Naive thymus-derived CD8-positive, alpha-beta T cell (primary cell): ENCODE results near the gene RNASE12. TPM values are rescaled to one million over a fixed set of nuclear protein-coding genes. Genes with fewer than 3 reads are reported as not detected.
A peak's percentile ranks its signal among the peaks of the same experiment; 100 is the strongest.

Source experiments
- ATAC-seq, 2 donors: fragments of 150-1000 bp; cut with Tn5 transposase in 1 of 2; sonication (Bioruptor Pico), chemical (Tn5 transposase) in 1 of 2; 1 replicate in 1 of 2; 2 replicates in 1 of 2; pipeline ENCODE4 v1.10.0; 2021; ENCODE audit warnings: mild to moderate bottlenecking in 2 of 2, moderate library complexity in 2 of 2
- POLR2A ChIA-PET: fragments of 350-600 bp; sonication (Branson Sonifier 250); formaldehyde crosslinking; loops from one replicate; lab custom pipeline; 2021; ENCODE audit warnings: antibody characterized with exemption; lab: Charles Lee
- DNase-seq, 10 donors: peaks; one replicate each; pipeline versions ENCODE4 v3.0.0 to v3.0.0-alpha.2; 2020 to 2022
- H3K27ac Mint-ChIP-seq, 10 donors: one replicate each; pipeline ENCODE4 v1.8.0; 2020 to 2022; ENCODE audit warnings: mild to moderate bottlenecking in 10 of 10, mixed read lengths in 10 of 10, moderate library complexity in 4 of 10, inconsistent platforms in 1 of 10
- H3K27me3 Mint-ChIP-seq, 5 donors: one replicate each; pipeline ENCODE4 v1.8.0; 2021 to 2022; ENCODE audit warnings: mixed read lengths in 5 of 5
- H3K36me3 Mint-ChIP-seq, 3 donors: one replicate each; pipeline ENCODE4 v1.8.0; 2020 to 2022; ENCODE audit warnings: mixed read lengths in 3 of 3, mild to moderate bottlenecking in 2 of 3, inconsistent platforms in 1 of 3
- H3K4me1 Mint-ChIP-seq, 4 donors: one replicate each; pipeline ENCODE4 v1.8.0; 2021 to 2022; ENCODE audit warnings: mixed read lengths in 4 of 4
- H3K4me3 Mint-ChIP-seq, 10 donors: one replicate each; pipeline ENCODE4 v1.8.0; 2020 to 2022; ENCODE audit warnings: mild to moderate bottlenecking in 10 of 10, mixed read lengths in 10 of 10, moderate library complexity in 6 of 10, inconsistent platforms in 1 of 10
- H3K9me3 Mint-ChIP-seq, 9 donors: one replicate each; pipeline ENCODE4 v1.8.0; 2020 to 2022; ENCODE audit warnings: mixed read lengths in 9 of 9, mild to moderate bottlenecking in 3 of 9, inconsistent platforms in 1 of 9, moderate library complexity in 1 of 9
- polyA plus RNA-seq, 3 donors: library from polyadenylated mRNA; unstranded; fragments of 300-500 nt; fragmentation: Illumina TruSeq; gene quantifications; one replicate each; pipeline ENCODE4 v1.2.3, GENCODE V29; 2021
- total RNA-seq, 8 experiments: library from RNA in 2 of 8; stranded (reverse) in 2 of 8; gene quantifications; one replicate each; pipeline ENCODE4 v1.2.3 and lab custom pipeline; 2021 to 2026

The RNASE12 gene, protein sequence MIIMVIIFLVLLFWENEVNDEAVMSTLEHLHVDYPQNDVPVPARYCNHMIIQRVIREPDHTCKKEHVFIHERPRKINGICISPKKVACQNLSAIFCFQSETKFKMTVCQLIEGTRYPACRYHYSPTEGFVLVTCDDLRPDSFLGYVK
- total RNA-seq (not detected), polyA plus RNA-seq (not detected), total RNA-seq (lab: John Stamatoyannopoulos, UW) (0 reads per million in 6 experiments)

GRCh38 chr14:20591235-20591634 is at the start of gene RNASE12:
TSS of gene RNASE12 (minus strand) at chr14:20591376. CDS start at chr14:20590723, 653 bp downstream.
- peaks cover 0 to 14% (median 6%) of the 10 kb centered on the region in 5 donors for H3K27me3 Mint-ChIP-seq
- POLR2A ChIA-PET, result no interaction called here
- peaks cover 0 to 5% (median 2%) of the 10 kb centered on the region in 4 donors for H3K4me1 Mint-ChIP-seq
- H3K27ac Mint-ChIP-seq, result no peak within 1 kb of the TSS
- DNase-seq (no peak), ATAC-seq (no peak)
- H3K4me3 Mint-ChIP-seq, result no peak within 1 kb of the TSS
- H3K36me3 Mint-ChIP-seq, result peaks cover 0 to 2% (median 0%) of the 10 kb centered on the region in 3 donors
- H3K9me3 Mint-ChIP-seq, result peaks cover 0 to 5% (median 0%) of the 10 kb centered on the region in 9 donors

DNA sequence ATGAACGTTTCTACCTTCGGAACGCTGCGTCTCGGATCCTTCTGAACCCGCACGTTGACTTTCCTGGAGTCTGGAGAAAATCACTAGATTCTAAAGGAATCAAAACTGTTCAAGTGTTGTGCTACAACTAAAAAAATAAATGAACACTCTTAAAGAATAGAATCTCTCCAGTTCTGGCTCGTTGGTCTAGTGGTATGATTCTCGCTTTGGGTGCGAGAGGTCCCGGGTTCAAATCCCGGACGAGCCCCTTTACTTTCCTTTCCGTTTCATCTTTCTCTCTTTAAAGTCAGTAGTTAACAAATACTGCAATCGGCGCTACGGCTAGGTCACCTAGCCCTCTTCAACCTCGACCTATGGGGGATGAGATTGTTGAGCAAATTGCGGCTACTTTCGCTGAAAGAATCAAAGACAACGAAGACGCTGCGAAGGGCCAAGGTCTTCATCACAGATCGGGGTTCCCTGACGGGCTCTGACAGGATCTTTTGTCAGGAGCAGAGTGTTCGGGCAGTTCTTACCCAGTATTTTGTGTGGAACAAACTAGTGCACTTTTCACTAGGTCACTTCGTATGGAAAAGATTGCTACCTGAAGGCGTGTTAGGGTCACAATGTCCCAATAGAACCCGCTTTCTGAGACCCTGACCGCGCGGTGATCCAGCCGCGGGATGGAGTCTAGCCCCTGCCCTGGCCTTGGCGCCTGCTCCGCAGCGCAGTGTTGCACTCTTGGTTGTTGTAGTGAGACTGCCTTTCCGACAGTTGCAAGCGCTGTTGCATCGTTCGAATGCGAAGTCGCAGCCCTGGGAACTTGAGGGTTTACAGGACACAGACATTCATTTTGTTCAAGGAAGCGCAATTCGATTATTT is 41.9 kb upstream of the RNASE12 start:
- H3K9me3 Mint-ChIP-seq, result peaks cover 0 to 9% (median 2%) of the 10 kb centered on the region in 9 donors
- peaks cover 0 to 46% (median 3%) of the 10 kb centered on the region in 5 donors for H3K27me3 Mint-ChIP-seq
- H3K4me1 Mint-ChIP-seq, result peaks cover 26 to 53% (median 49%) of the 10 kb centered on the region in 4 donors
- H3K36me3 Mint-ChIP-seq, result no peaks in the 10 kb centered on the region
- POLR2A ChIA-PET, result interaction anchor here (0.9 to 3.1 kb wide), 3 partner anchors 19 to 290 kb away, joined by 3 to 20 read pairs (median 3); partner anchors contain the start of gene PARP2
- H3K27ac Mint-ChIP-seq, result peak overlapping the region; percentile 25 to 98 (median 77)
- ATAC-seq, result peak; percentile 60 to 70
- peak overlapping the region; percentile 79 to 93 (median 87) for H3K4me3 Mint-ChIP-seq
- DNase-seq, result peak in 8 of 10 donors; percentile 44 to 80 (median 62)

- Mint-ChIP-seq H3K27ac (peak overlapping the region; percentile 25 to 98 (median 77)), H3K9me3 (peaks cover 0 to 9% (median 2%) of the 10 kb centered on the region in 9 donors), H3K4me1 (peaks cover 28 to 59% (median 55%) of the 10 kb centered on the region in 4 donors), H3K36me3 (no peaks in the 10 kb centered on the region), H3K27me3 (peaks cover 0 to 52% (median 3%) of the 10 kb centered on the region in 5 donors), H3K4me3 (peak overlapping the region; percentile 79 to 93 (median 87))
- ATAC-seq (peak; percentile 1 to 24), DNase-seq (peak in 1 of 10 donors; percentile 31)
- POLR2A ChIA-PET, result interaction anchor here (0.9 to 3.3 kb wide), 4 partner anchors 19 to 290 kb away, joined by 3 to 36 read pairs (median 12); partner anchors contain the start of gene PARP2
Measured at GRCh38 chr14:20632448-20632830, 41.3 kb upstream of the RNASE12 start.

DNA sequence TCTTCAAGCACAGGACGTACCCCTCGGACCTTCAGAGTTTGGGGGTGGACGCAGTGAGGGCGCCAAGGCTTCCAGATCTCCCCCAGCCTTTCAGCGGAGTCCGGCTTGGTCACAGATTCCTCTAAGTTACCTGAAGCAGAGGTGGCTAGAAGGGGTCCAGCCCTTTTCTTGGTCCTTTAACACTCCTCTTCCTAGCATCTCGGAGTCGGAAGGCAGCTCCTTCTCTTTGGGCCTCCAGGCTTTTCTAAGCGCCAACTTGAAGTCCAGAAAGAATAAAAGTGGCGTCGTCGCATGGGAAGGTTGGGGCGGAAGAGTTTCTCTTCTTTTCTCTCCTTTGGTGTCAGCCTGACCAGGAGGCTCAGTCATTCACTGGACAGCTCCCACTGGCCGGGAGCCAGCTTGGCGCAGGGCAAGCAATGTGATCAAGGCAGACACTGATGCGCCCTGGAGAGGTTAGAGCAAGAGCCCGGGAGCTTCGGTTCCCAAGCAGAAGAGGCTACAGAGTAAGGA is 40.8 kb upstream of the RNASE12 start:
- POLR2A ChIA-PET, result interaction anchor here (0.9 to 3.3 kb wide), 4 partner anchors 18 to 289 kb away, joined by 3 to 36 read pairs (median 12); partner anchors contain the start of gene PARP2
- ATAC-seq (peak in 1 of 2 donors; percentile 8), DNase-seq (no peak)
- peaks cover 0 to 54% (median 3%) of the 10 kb centered on the region in 5 donors for H3K27me3 Mint-ChIP-seq
- H3K36me3 Mint-ChIP-seq, result no peaks in the 10 kb centered on the region
- peak overlapping the region in 7 of 10 donors; percentile 21 to 98 (median 49) for H3K27ac Mint-ChIP-seq
- peak overlapping the region; percentile 79 to 93 (median 87) for H3K4me3 Mint-ChIP-seq
- peaks cover 0 to 9% (median 2%) of the 10 kb centered on the region in 9 donors for H3K9me3 Mint-ChIP-seq
- H3K4me1 Mint-ChIP-seq, result peaks cover 29 to 64% (median 59%) of the 10 kb centered on the region in 4 donors

DNA sequence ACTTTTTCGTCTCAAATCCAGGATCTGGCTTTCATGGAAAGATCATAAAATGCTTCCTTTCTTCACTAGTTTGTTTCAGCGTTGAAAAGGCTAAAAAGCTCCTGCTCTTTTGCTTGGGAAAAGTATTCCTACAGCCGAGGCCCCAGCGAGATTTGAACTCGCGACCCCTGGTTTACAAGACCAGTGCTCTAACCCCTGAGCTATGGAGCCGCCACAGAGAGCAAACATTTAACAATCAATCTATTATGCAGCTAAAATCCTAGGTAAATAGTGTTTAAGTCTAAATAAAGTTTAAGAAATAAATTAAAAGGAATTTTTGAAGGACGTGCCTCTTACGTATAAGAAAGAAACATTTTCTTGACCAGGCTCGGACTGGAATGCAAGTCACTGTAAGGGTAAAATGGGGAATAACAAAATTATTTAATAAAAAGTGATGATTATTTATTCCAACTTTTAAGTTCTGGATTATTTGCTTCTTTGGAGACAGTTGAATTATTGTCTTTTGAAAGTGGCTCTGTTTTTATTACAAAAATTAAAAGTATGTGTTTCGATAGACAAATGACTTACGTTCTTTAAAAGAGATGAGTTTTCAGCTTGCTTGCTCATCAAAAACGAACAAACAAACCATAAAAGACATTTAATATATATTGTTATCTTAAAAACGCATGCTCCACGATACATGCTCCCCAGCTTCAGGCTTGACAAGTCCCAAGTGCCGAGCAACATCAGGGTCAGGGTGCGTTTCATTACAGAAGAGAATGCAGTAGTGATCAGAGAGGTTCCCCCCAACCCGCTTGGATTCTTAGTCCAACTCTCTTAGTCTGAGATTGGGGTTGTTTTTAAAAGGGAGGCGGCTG is 40.1 kb upstream of the RNASE12 start:
- H3K9me3 Mint-ChIP-seq, result peaks cover 0 to 9% (median 2%) of the 10 kb centered on the region in 9 donors
- H3K27me3 Mint-ChIP-seq, result peaks cover 0 to 48% (median 3%) of the 10 kb centered on the region in 5 donors
- POLR2A ChIA-PET, result interaction anchor here (1.0 to 3.3 kb wide), 3 partner anchors 9 to 51 kb away, joined by 3 to 36 read pairs (median 20); no protein-coding TSS in a partner anchor
- H3K4me3 Mint-ChIP-seq, result peak overlapping the region; percentile 79 to 93 (median 87)
- peaks cover 34 to 70% (median 66%) of the 10 kb centered on the region in 4 donors for H3K4me1 Mint-ChIP-seq
- DNase-seq (peak in 9 of 10 donors; percentile 24 to 76 (median 67)), ATAC-seq (peak; percentile 16 to 38)
- H3K27ac Mint-ChIP-seq, result peak overlapping the region; percentile 4 to 98 (median 77)
- no peaks in the 10 kb centered on the region for H3K36me3 Mint-ChIP-seq

GRCh38 chr14:20630340-20631022 is 39.3 kb upstream of the RNASE12 start:
- Mint-ChIP-seq H3K4me1 (peaks cover 35 to 78% (median 72%) of the 10 kb centered on the region in 4 donors), H3K27me3 (peaks cover 0 to 46% (median under 1%) of the 10 kb centered on the region in 5 donors)

DNA sequence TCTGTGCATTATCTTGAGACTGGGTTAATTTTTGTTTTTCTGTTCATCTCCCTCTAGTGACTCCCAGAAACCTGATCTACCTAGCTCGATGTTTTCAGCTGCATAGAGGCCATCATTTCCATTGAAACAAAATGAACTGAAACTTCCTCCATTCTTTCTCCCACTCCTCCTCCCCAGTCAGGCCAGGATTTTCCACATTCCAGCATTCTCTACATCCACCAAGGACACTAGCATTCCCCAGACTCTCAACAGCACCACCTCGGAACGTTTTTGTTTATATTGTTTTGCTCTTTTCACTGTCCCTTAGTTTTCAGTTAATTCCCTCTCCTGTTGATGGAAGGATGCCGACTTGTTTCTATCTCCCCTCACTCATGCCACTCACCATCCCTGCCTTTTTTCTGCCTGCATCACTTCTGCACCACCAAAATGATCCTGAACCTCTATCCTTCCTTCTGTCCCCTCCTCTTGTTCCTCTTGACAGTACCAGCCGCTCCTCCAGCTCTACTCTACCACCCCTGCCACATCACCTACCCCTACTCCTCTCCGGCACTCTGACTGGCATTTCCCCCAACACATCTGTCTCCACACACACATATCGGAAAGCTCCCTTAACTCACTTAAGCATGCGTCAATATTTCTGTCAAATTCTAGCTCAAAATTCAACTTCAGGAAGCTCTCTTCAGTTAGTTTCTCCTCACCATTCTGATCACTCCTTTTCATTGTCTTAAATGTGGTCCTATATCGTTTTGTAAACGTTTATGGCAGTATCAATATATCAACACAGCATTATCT is 37.1 kb upstream of the RNASE12 start:
- Mint-ChIP-seq H3K4me1 (peaks cover 49 to 89% (median 84%) of the 10 kb centered on the region in 4 donors), H3K9me3 (peaks cover 0 to 9% (median 0%) of the 10 kb centered on the region in 9 donors), H3K36me3 (peaks cover 0 to 2% (median 0%) of the 10 kb centered on the region in 3 donors), H3K27me3 (peaks cover 0 to 41% (median 0%) of the 10 kb centered on the region in 5 donors), H3K27ac (peak overlapping the region in 1 of 10 donors; percentile 3), H3K4me3 (peak overlapping the region in 6 of 10 donors; percentile 1 to 28 (median 12))
- DNase-seq (no peak), ATAC-seq (no peak)
- POLR2A ChIA-PET, result interaction anchor here (1.0 kb wide), 1 partner anchor 14 kb away, joined by 3 read pairs; no protein-coding TSS in a partner anchor

More at GRCh38 chr14:20630340-20631022, 39.3 kb upstream of the RNASE12 start:
- POLR2A ChIA-PET, result interaction anchor here (1.0 to 3.3 kb wide), 3 partner anchors 8 to 52 kb away, joined by 3 to 36 read pairs (median 20); no protein-coding TSS in a partner anchor
- DNase-seq (peak in 5 of 10 donors; percentile 39 to 60 (median 53)), ATAC-seq (peak; percentile 35 to 43)
- H3K27ac Mint-ChIP-seq, result peak overlapping the region; percentile 33 to 98 (median 77)
- H3K36me3 Mint-ChIP-seq, result no peaks in the 10 kb centered on the region
- H3K4me3 Mint-ChIP-seq, result peak overlapping the region; percentile 79 to 93 (median 86)
- peaks cover 0 to 13% (median 2%) of the 10 kb centered on the region in 9 donors for H3K9me3 Mint-ChIP-seq

GRCh38 chr14:20627346-20628027 is 36.3 kb upstream of the RNASE12 start:
- Mint-ChIP-seq H3K27ac (peak overlapping the region in 3 of 10 donors; percentile 3 to 18 (median 12)), H3K4me1 (peaks cover 50 to 89% (median 84%) of the 10 kb centered on the region in 4 donors), H3K27me3 (peaks cover 0 to 37% (median 0%) of the 10 kb centered on the region in 5 donors), H3K9me3 (peaks cover 0 to 9% (median 0%) of the 10 kb centered on the region in 9 donors), H3K36me3 (peaks cover 0 to 2% (median 0%) of the 10 kb centered on the region in 3 donors), H3K4me3 (peak overlapping the region in 5 of 10 donors; percentile 12 to 68 (median 16))
- ATAC-seq, result no peak
- DNase-seq, result no peak
- POLR2A ChIA-PET, result interaction anchor here (0.6 to 1.0 kb wide), 2 partner anchors 14 to 54 kb away, joined by 3 read pairs; no protein-coding TSS in a partner anchor

DNA sequence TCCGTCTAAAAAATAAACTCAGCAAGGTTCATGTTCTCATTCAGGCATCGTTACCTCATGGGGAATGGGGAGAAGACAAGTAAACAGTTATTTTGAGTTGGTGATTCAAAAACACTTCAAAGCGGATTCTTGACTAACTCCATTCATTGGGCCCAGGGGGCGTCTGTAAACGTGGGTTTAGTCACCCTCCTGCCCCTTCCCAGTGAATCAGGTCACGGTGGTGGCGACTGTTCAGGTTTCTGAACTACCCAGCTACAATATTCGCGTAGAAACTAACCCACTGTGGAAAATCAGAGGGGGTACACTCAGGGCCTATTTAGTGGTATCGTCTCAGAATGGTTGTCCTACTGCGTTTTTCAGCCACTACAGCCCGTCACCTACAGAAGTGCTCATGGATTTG is 35.1 kb upstream of the RNASE12 start:
- Mint-ChIP-seq H3K9me3 (peaks cover 0 to 9% (median 0%) of the 10 kb centered on the region in 9 donors), H3K4me3 (peak overlapping the region; percentile 40 to 93 (median 86)), H3K4me1 (peaks cover 50 to 85% (median 80%) of the 10 kb centered on the region in 4 donors), H3K27me3 (peaks cover 0 to 39% (median 0%) of the 10 kb centered on the region in 5 donors), H3K27ac (peak overlapping the region in 3 of 10 donors; percentile 22 to 40 (median 36)), H3K36me3 (peaks cover 0 to 2% (median 0%) of the 10 kb centered on the region in 3 donors)
- ATAC-seq, result peak in 1 of 2 donors; percentile 12
- POLR2A ChIA-PET, result interaction anchor here (1.1 to 1.3 kb wide), 3 partner anchors 13 to 55 kb away, joined by 3 to 6 read pairs (median 4); no protein-coding TSS in a partner anchor
- no peak for DNase-seq
